Mesothelial cell of epicardium (in vitro differentiated cells): ENCODE data around the gene FRS3. TPM values are rescaled to one million over a fixed set of nuclear protein-coding genes. Genes with fewer than 3 reads are reported as not detected.

ENCODE experiments used
- DNase-seq, 2 experiments: peaks; one replicate each; pipeline ENCODE4 v3.0.0; 2021; ENCODE audit warnings: low spot score in 2 of 2; ENCODE audit not compliant: unreplicated experiment in 2 of 2
- H3K27ac Mint-ChIP-seq: 2 replicates; pipeline ENCODE4 v1.8.0; 2021; ENCODE audit warnings: mixed read lengths
- H3K27me3 Mint-ChIP-seq: 2 replicates; pipeline ENCODE4 v1.8.0; 2021; ENCODE audit warnings: low read depth, mixed read lengths
- H3K36me3 Mint-ChIP-seq: 2 replicates; pipeline ENCODE4 v1.8.0; 2021; ENCODE audit warnings: mixed read lengths
- H3K4me1 Mint-ChIP-seq: 2 replicates; pipeline ENCODE4 v1.8.0; 2021; ENCODE audit warnings: mixed read lengths
- H3K4me3 Mint-ChIP-seq: 2 replicates; pipeline ENCODE4 v1.8.0; 2021; ENCODE audit warnings: mild to moderate bottlenecking, moderate library complexity, mixed read lengths
- H3K9me3 Mint-ChIP-seq: 2 replicates; pipeline ENCODE4 v1.8.0; 2021; ENCODE audit warnings: mixed read lengths
- CTCF ChIP-seq: fragments of 200-600 bp; sonication (generic); IDR thresholded peaks from one replicate; pipeline ENCODE4 v1.5.0; 2021; ENCODE audit warnings: antibody characterized with exemption; ENCODE audit not compliant: unreplicated experiment
- total RNA-seq: library from RNA; stranded (reverse); gene quantifications from 3 replicates; pipeline ENCODE4 v1.2.1, GENCODE V29; 2021

The FRS3 gene
- total RNA-seq, 1 donor from 2014 or later, result 6.8 TPM

GRCh38 chr6:41740366-41741162, 39.1 kb downstream of the FRS3 start:
- H3K36me3 Mint-ChIP-seq, result no peaks in the 10 kb centered on the region
- no peaks in the 10 kb centered on the region for H3K9me3 Mint-ChIP-seq
- H3K27ac Mint-ChIP-seq, result no peak overlapping the region

GRCh38 chr6:41739041-41739440, 40.7 kb downstream of the FRS3 start:
- H3K9me3 Mint-ChIP-seq, result no peaks in the 10 kb centered on the region
- no peak for TF ChIP-seq CTCF
- H3K27ac Mint-ChIP-seq, result no peak overlapping the region
- no peaks in the 10 kb centered on the region for H3K36me3 Mint-ChIP-seq
- H3K4me3 Mint-ChIP-seq, result no peak overlapping the region
- peaks cover 2% of the 10 kb centered on the region for H3K27me3 Mint-ChIP-seq
- peaks cover 7% of the 10 kb centered on the region for H3K4me1 Mint-ChIP-seq
- DNase-seq, result no peak

More at GRCh38 chr6:41740366-41741162, 39.1 kb downstream of the FRS3 start:
- Mint-ChIP-seq H3K4me1 (peaks cover 7% of the 10 kb centered on the region), H3K4me3 (no peak overlapping the region), H3K27me3 (peaks cover 2% of the 10 kb centered on the region)
- no peak for TF ChIP-seq CTCF
- DNase-seq, result no peak

- TF ChIP-seq CTCF, result no peak
- H3K27me3 Mint-ChIP-seq, result peaks cover 15% of the 10 kb centered on the region
- no peaks in the 10 kb centered on the region for H3K9me3 Mint-ChIP-seq
- no peaks in the 10 kb centered on the region for H3K36me3 Mint-ChIP-seq
- no peak overlapping the region for H3K4me3 Mint-ChIP-seq
- no peak for DNase-seq
- no peak overlapping the region for H3K27ac Mint-ChIP-seq
- peaks cover 11% of the 10 kb centered on the region for H3K4me1 Mint-ChIP-seq
These were observed 42.0 kb downstream of the FRS3 start for GRCh38 chr6:41737591-41738130.

- DNase-seq, result no peak
- Mint-ChIP-seq H3K4me1 (peaks cover 11% of the 10 kb centered on the region), H3K4me3 (no peak overlapping the region), H3K9me3 (no peaks in the 10 kb centered on the region), H3K27ac (no peak overlapping the region), H3K27me3 (peaks cover 19% of the 10 kb centered on the region), H3K36me3 (no peaks in the 10 kb centered on the region)
- TF ChIP-seq CTCF, result no peak
These were observed 42.7 kb downstream of the FRS3 start for GRCh38 chr6:41736800-41737555.

GRCh38 chr6:41736186-41736733, 43.4 kb downstream of the FRS3 start:
- Mint-ChIP-seq H3K36me3 (no peaks in the 10 kb centered on the region), H3K4me3 (peak overlapping the region; percentile 58), H3K27me3 (peaks cover 19% of the 10 kb centered on the region), H3K4me1 (peaks cover 11% of the 10 kb centered on the region), H3K27ac (no peak overlapping the region), H3K9me3 (no peaks in the 10 kb centered on the region)
- DNase-seq, result no peak
- no peak for TF ChIP-seq CTCF
